Activated CD4-positive, alpha-beta T cell treated with anti-CD3 and anti-CD28 coated beads, Interleukin-2, amount 10 ng/mL, durations not matched to agents 24 days and 14 days (primary cell): ENCODE data around the gene NXPH1. TPM values are rescaled to one million over a fixed set of nuclear protein-coding genes. Genes with fewer than 3 reads are reported as not detected.

Source experiments
- DNase-seq: peaks from one replicate; pipeline ENCODE4 v3.0.0; 2022
- H3K27ac Mint-ChIP-seq: one replicate; pipeline ENCODE4 v1.8.0; 2022; ENCODE audit warnings: mild to moderate bottlenecking, mixed read lengths
- H3K27me3 Mint-ChIP-seq: one replicate; pipeline ENCODE4 v1.8.0; 2022; ENCODE audit warnings: mixed read lengths
- H3K36me3 Mint-ChIP-seq: one replicate; pipeline ENCODE4 v1.8.0; 2022; ENCODE audit warnings: low read depth, mild to moderate bottlenecking, mixed read lengths
- H3K4me1 Mint-ChIP-seq: one replicate; pipeline ENCODE4 v1.8.0; 2021; ENCODE audit warnings: mixed read lengths
- H3K4me3 Mint-ChIP-seq: one replicate; pipeline ENCODE4 v1.8.0; 2022; ENCODE audit warnings: mild to moderate bottlenecking, moderate library complexity, mixed read lengths
- H3K9me3 Mint-ChIP-seq: one replicate; pipeline ENCODE4 v1.8.0; 2021; ENCODE audit warnings: mixed read lengths
- intact Hi-C: fragments of 100-400 bp; cut with micrococcal nuclease; formaldehyde crosslinking; loops from one replicate; pipeline ENCODE4 v1.15.1; 2023
- total RNA-seq: library from RNA; stranded (reverse); gene quantifications from 2 replicates; pipeline ENCODE4 v1.2.3, GENCODE V29; 2022

NXPH1 gene
- total RNA-seq, result not detected in 2 replicates

GRCh38 chr7:8433477-8434289, at the start of gene NXPH1:
Gene NXPH1, plus strand, starts transcription at chr7:8433609.
- Mint-ChIP-seq H3K36me3 (peaks cover 3% of the 10 kb centered on the region), H3K9me3 (peaks cover 13% of the 10 kb centered on the region), H3K27me3 (peaks cover 72% of the 10 kb centered on the region), H3K27ac (peak within 1 kb of the TSS; percentile 35), H3K4me3 (no peak within 1 kb of the TSS), H3K4me1 (peaks cover 7% of the 10 kb centered on the region)
- intact Hi-C loops, result no loop called here
- peak; percentile 60 for DNase-seq

GRCh38 chr7:8384901-8385300, 48.5 kb upstream of the NXPH1 start:
- Mint-ChIP-seq H3K27ac (no peak overlapping the region), H3K4me1 (peaks cover 4% of the 10 kb centered on the region), H3K36me3 (no peaks in the 10 kb centered on the region), H3K9me3 (no peaks in the 10 kb centered on the region), H3K27me3 (peaks cover 5% of the 10 kb centered on the region), H3K4me3 (no peak overlapping the region)
- no peak for DNase-seq
- intact Hi-C loops, result no loop called here

- intact Hi-C loops, result no loop called here
- H3K36me3 Mint-ChIP-seq, result no peaks in the 10 kb centered on the region
- no peak overlapping the region for H3K4me3 Mint-ChIP-seq
- H3K27me3 Mint-ChIP-seq, result peaks cover 2% of the 10 kb centered on the region
- DNase-seq, result no peak
- H3K9me3 Mint-ChIP-seq, result no peaks in the 10 kb centered on the region
- no peak overlapping the region for H3K27ac Mint-ChIP-seq
- peaks cover 4% of the 10 kb centered on the region for H3K4me1 Mint-ChIP-seq
Measured at GRCh38 chr7:8386926-8387550, 46.4 kb upstream of the NXPH1 start.

- no peak for DNase-seq
- H3K4me1 Mint-ChIP-seq, result peaks cover 4% of the 10 kb centered on the region
- peaks cover 2% of the 10 kb centered on the region for H3K27me3 Mint-ChIP-seq
- no peak overlapping the region for H3K27ac Mint-ChIP-seq
- intact Hi-C loops, result no loop called here
- no peaks in the 10 kb centered on the region for H3K36me3 Mint-ChIP-seq
- H3K4me3 Mint-ChIP-seq, result no peak overlapping the region
- no peaks in the 10 kb centered on the region for H3K9me3 Mint-ChIP-seq
Measured at GRCh38 chr7:8387551-8388256, 45.7 kb upstream of the NXPH1 start.

GRCh38 chr7:8388257-8388625, 45.2 kb upstream of the NXPH1 start:
- no peak for DNase-seq
- no peaks in the 10 kb centered on the region for H3K36me3 Mint-ChIP-seq
- H3K27me3 Mint-ChIP-seq, result peaks cover 2% of the 10 kb centered on the region
- H3K27ac Mint-ChIP-seq, result no peak overlapping the region
- H3K9me3 Mint-ChIP-seq, result no peaks in the 10 kb centered on the region
- intact Hi-C loops, result no loop called here
- no peak overlapping the region for H3K4me3 Mint-ChIP-seq
- peaks cover 4% of the 10 kb centered on the region for H3K4me1 Mint-ChIP-seq

- H3K4me3 Mint-ChIP-seq, result no peak overlapping the region
- H3K27me3 Mint-ChIP-seq, result peaks cover 2% of the 10 kb centered on the region
- no peaks in the 10 kb centered on the region for H3K36me3 Mint-ChIP-seq
- DNase-seq, result no peak
- H3K4me1 Mint-ChIP-seq, result peaks cover 4% of the 10 kb centered on the region
- intact Hi-C loops, result no loop called here
- H3K27ac Mint-ChIP-seq, result no peak overlapping the region
- no peaks in the 10 kb centered on the region for H3K9me3 Mint-ChIP-seq
Measured at GRCh38 chr7:8389593-8390261, 43.7 kb upstream of the NXPH1 start.

GRCh38 chr7:8390262-8390626, 43.2 kb upstream of the NXPH1 start:
- H3K27me3 Mint-ChIP-seq, result peaks cover 2% of the 10 kb centered on the region
- peaks cover 4% of the 10 kb centered on the region for H3K4me1 Mint-ChIP-seq
- no peaks in the 10 kb centered on the region for H3K9me3 Mint-ChIP-seq
- no peaks in the 10 kb centered on the region for H3K36me3 Mint-ChIP-seq
- H3K4me3 Mint-ChIP-seq, result no peak overlapping the region
- DNase-seq, result no peak
- intact Hi-C loops, result no loop called here
- no peak overlapping the region for H3K27ac Mint-ChIP-seq

GRCh38 chr7:8391353-8392062, 41.9 kb upstream of the NXPH1 start:
- no peaks in the 10 kb centered on the region for H3K27me3 Mint-ChIP-seq
- no peak overlapping the region for H3K27ac Mint-ChIP-seq
- no peak overlapping the region for H3K4me3 Mint-ChIP-seq
- no peaks in the 10 kb centered on the region for H3K36me3 Mint-ChIP-seq
- H3K9me3 Mint-ChIP-seq, result no peaks in the 10 kb centered on the region
- intact Hi-C loops, result no loop called here
- DNase-seq, result no peak
- H3K4me1 Mint-ChIP-seq, result peaks cover 4% of the 10 kb centered on the region

- Mint-ChIP-seq H3K4me3 (no peak overlapping the region), H3K27ac (no peak overlapping the region), H3K36me3 (no peaks in the 10 kb centered on the region), H3K27me3 (no peaks in the 10 kb centered on the region), H3K4me1 (no peaks in the 10 kb centered on the region), H3K9me3 (no peaks in the 10 kb centered on the region)
- intact Hi-C loops, result no loop called here
- DNase-seq, result no peak
Measured at GRCh38 chr7:8396294-8396693, 37.1 kb upstream of the NXPH1 start.

GRCh38 chr7:8408871-8409270, 24.5 kb upstream of the NXPH1 start:
- no peak overlapping the region for H3K27ac Mint-ChIP-seq
- H3K9me3 Mint-ChIP-seq, result no peaks in the 10 kb centered on the region
- H3K36me3 Mint-ChIP-seq, result no peaks in the 10 kb centered on the region
- intact Hi-C loops, result no loop called here
- no peak for DNase-seq
- peaks cover 7% of the 10 kb centered on the region for H3K27me3 Mint-ChIP-seq
- H3K4me1 Mint-ChIP-seq, result no peaks in the 10 kb centered on the region
- H3K4me3 Mint-ChIP-seq, result no peak overlapping the region

- no peak overlapping the region for H3K27ac Mint-ChIP-seq
- no peaks in the 10 kb centered on the region for H3K9me3 Mint-ChIP-seq
- H3K27me3 Mint-ChIP-seq, result peaks cover 7% of the 10 kb centered on the region
- no peaks in the 10 kb centered on the region for H3K4me1 Mint-ChIP-seq
- DNase-seq, result no peak
- H3K36me3 Mint-ChIP-seq, result no peaks in the 10 kb centered on the region
- no peak overlapping the region for H3K4me3 Mint-ChIP-seq
- intact Hi-C loops, result no loop called here
Measured at GRCh38 chr7:8411103-8411502, 22.3 kb upstream of the NXPH1 start.

- Mint-ChIP-seq H3K27me3 (peaks cover 7% of the 10 kb centered on the region), H3K4me3 (no peak overlapping the region), H3K36me3 (no peaks in the 10 kb centered on the region), H3K4me1 (no peaks in the 10 kb centered on the region), H3K27ac (no peak overlapping the region), H3K9me3 (no peaks in the 10 kb centered on the region)
- no peak for DNase-seq
- intact Hi-C loops, result no loop called here
Measured at GRCh38 chr7:8413600-8413999, 19.8 kb upstream of the NXPH1 start.

GRCh38 chr7:8418629-8419245, 14.7 kb upstream of the NXPH1 start:
- no peaks in the 10 kb centered on the region for H3K36me3 Mint-ChIP-seq
- H3K27ac Mint-ChIP-seq, result no peak overlapping the region
- peak; percentile 78 for DNase-seq
- H3K27me3 Mint-ChIP-seq, result no peaks in the 10 kb centered on the region
- no peaks in the 10 kb centered on the region for H3K4me1 Mint-ChIP-seq
- intact Hi-C loops, result loop anchor here (2.0 to 5.0 kb wide), 2 partner anchors 306 to 1994 kb away; no protein-coding TSS in a partner anchor
- H3K4me3 Mint-ChIP-seq, result no peak overlapping the region
- H3K9me3 Mint-ChIP-seq, result no peaks in the 10 kb centered on the region
